ENCODE results near the gene NSDHL. TPM values are rescaled to one million over a fixed set of nuclear protein-coding genes. Genes with fewer than 3 reads are reported as not detected.
"Not testable (repeated sequence)": the region's sequence is repeated elsewhere in the genome, so short reads cannot be mapped to it uniquely, and the experiment has no call there.

The NSDHL gene
- total RNA-seq, 1 experiment from 2014 or later: 24.7 TPM

- DNase-seq: no peak
- H3K36me3 ChIP-seq: no peaks in the 10 kb centered on the region
These were observed 6.0 kb upstream of the NSDHL start for GRCh38 chrX:152824841-152825374.

GRCh38 chrX:152831391-152831790 lies 528 bp downstream of the NSDHL start:
- peak overlapping the region; percentile 35 for H3K27ac ChIP-seq

More at GRCh38 chrX:152824841-152825374, 6.0 kb upstream of the NSDHL start:
- Histone ChIP-seq H3K27me3 (no peaks in the 10 kb centered on the region), H3K27ac (no peak overlapping the region), H3K4me1 (no peaks in the 10 kb centered on the region), H3K4me3 (no peak overlapping the region), H3K9me3 (replicated peaks) (no peaks in the 10 kb centered on the region)

GRCh38 chrX:152832520-152832919 lies 1.7 kb downstream of the NSDHL start:
- DNase-seq: no peak
- no peaks in the 10 kb centered on the region for H3K27me3 ChIP-seq
- H3K27ac ChIP-seq: no peak overlapping the region
- H3K4me1 ChIP-seq: no peaks in the 10 kb centered on the region
- H3K9me3 ChIP-seq (replicated peaks): no peaks in the 10 kb centered on the region
- no peak overlapping the region for H3K4me3 ChIP-seq
- H3K36me3 ChIP-seq: no peaks in the 10 kb centered on the region

More at GRCh38 chrX:152831391-152831790, 528 bp downstream of the NSDHL start:
- H3K27me3 ChIP-seq: no peaks in the 10 kb centered on the region
- H3K9me3 ChIP-seq (replicated peaks): no peaks in the 10 kb centered on the region
- H3K36me3 ChIP-seq: no peaks in the 10 kb centered on the region
- H3K4me1 ChIP-seq: no peaks in the 10 kb centered on the region
- DNase-seq: no peak
- peak overlapping the region; percentile 65 for H3K4me3 ChIP-seq

GRCh38 chrX:152833378-152833777 lies 2.5 kb downstream of the NSDHL start:
- H3K4me3 ChIP-seq: no peak overlapping the region

GRCh38 chrX:152835470-152835869 lies 4.6 kb downstream of the NSDHL start:
- not testable (repeated sequence) for H3K36me3 ChIP-seq; H3K9me3 ChIP-seq (replicated peaks); H3K27ac ChIP-seq; H3K4me3 ChIP-seq; H3K27me3 ChIP-seq; H3K4me1 ChIP-seq; DNase-seq

More at GRCh38 chrX:152833378-152833777, 2.5 kb downstream of the NSDHL start:
- DNase-seq: no peak
- no peaks in the 10 kb centered on the region for H3K36me3 ChIP-seq
- no peaks in the 10 kb centered on the region for H3K27me3 ChIP-seq
- no peaks in the 10 kb centered on the region for H3K9me3 ChIP-seq (replicated peaks)
- no peaks in the 10 kb centered on the region for H3K4me1 ChIP-seq
- H3K27ac ChIP-seq: no peak overlapping the region

GRCh38 chrX:152842772-152843338 lies 12.0 kb downstream of the NSDHL start:
- Histone ChIP-seq H3K27ac (no peak overlapping the region), H3K9me3 (replicated peaks) (no peaks in the 10 kb centered on the region), H3K27me3 (no peaks in the 10 kb centered on the region), H3K4me3 (no peak overlapping the region), H3K4me1 (no peaks in the 10 kb centered on the region), H3K36me3 (no peaks in the 10 kb centered on the region)
- no peak for DNase-seq

- H3K27me3 ChIP-seq: no peaks in the 10 kb centered on the region
- no peaks in the 10 kb centered on the region for H3K36me3 ChIP-seq
- H3K4me3 ChIP-seq: no peak overlapping the region
- H3K4me1 ChIP-seq: no peaks in the 10 kb centered on the region
- no peak for DNase-seq
- no peaks in the 10 kb centered on the region for H3K9me3 ChIP-seq (replicated peaks)
- no peak overlapping the region for H3K27ac ChIP-seq
These were observed 13.0 kb downstream of the NSDHL start for GRCh38 chrX:152843852-152844251.

- no peaks in the 10 kb centered on the region for H3K27me3 ChIP-seq
- no peak overlapping the region for H3K4me3 ChIP-seq
- no peaks in the 10 kb centered on the region for H3K9me3 ChIP-seq (replicated peaks)
- no peaks in the 10 kb centered on the region for H3K36me3 ChIP-seq
- H3K27ac ChIP-seq: no peak overlapping the region
- no peak for DNase-seq
- no peaks in the 10 kb centered on the region for H3K4me1 ChIP-seq
These were observed 13.4 kb downstream of the NSDHL start for GRCh38 chrX:152844256-152844655.

- no peak overlapping the region for H3K4me3 ChIP-seq
- H3K27ac ChIP-seq: no peak overlapping the region
- H3K4me1 ChIP-seq: no peaks in the 10 kb centered on the region
- peak in 1 of 2 experiments; percentile 4 for DNase-seq
- no peaks in the 10 kb centered on the region for H3K36me3 ChIP-seq
- H3K9me3 ChIP-seq (replicated peaks): no peaks in the 10 kb centered on the region
- H3K27me3 ChIP-seq: no peaks in the 10 kb centered on the region
These were observed 14.9 kb downstream of the NSDHL start for GRCh38 chrX:152845618-152846240.

- Histone ChIP-seq H3K27ac (no peak overlapping the region), H3K4me1 (no peaks in the 10 kb centered on the region), H3K4me3 (no peak overlapping the region), H3K36me3 (no peaks in the 10 kb centered on the region), H3K9me3 (replicated peaks) (no peaks in the 10 kb centered on the region), H3K27me3 (no peaks in the 10 kb centered on the region)
- DNase-seq: no peak
These were observed 16.4 kb downstream of the NSDHL start for GRCh38 chrX:152847281-152847680.

- DNase-seq: no peak
- Histone ChIP-seq H3K27me3 (no peaks in the 10 kb centered on the region), H3K4me1 (no peaks in the 10 kb centered on the region), H3K9me3 (replicated peaks) (no peaks in the 10 kb centered on the region), H3K36me3 (no peaks in the 10 kb centered on the region), H3K27ac (no peak overlapping the region), H3K4me3 (no peak overlapping the region)
These were observed 19.6 kb downstream of the NSDHL start for GRCh38 chrX:152850465-152850864.

GRCh38 chrX:152853986-152854385 lies 23.1 kb downstream of the NSDHL start:
- Histone ChIP-seq H3K4me3 (no peak overlapping the region), H3K9me3 (replicated peaks) (no peaks in the 10 kb centered on the region), H3K27me3 (no peaks in the 10 kb centered on the region), H3K36me3 (no peaks in the 10 kb centered on the region), H3K27ac (no peak overlapping the region), H3K4me1 (no peaks in the 10 kb centered on the region)
- no peak for DNase-seq

- Histone ChIP-seq H3K27ac (no peak overlapping the region), H3K4me1 (no peaks in the 10 kb centered on the region), H3K9me3 (replicated peaks) (no peaks in the 10 kb centered on the region), H3K36me3 (no peaks in the 10 kb centered on the region), H3K4me3 (no peak overlapping the region), H3K27me3 (no peaks in the 10 kb centered on the region)
- DNase-seq: no peak
These were observed 30.3 kb downstream of the NSDHL start for GRCh38 chrX:152861116-152861515.

- no peaks in the 10 kb centered on the region for H3K36me3 ChIP-seq
- no peak overlapping the region for H3K4me3 ChIP-seq
- DNase-seq: no peak
- no peaks in the 10 kb centered on the region for H3K4me1 ChIP-seq
- H3K27me3 ChIP-seq: no peaks in the 10 kb centered on the region
- no peaks in the 10 kb centered on the region for H3K9me3 ChIP-seq (replicated peaks)
- H3K27ac ChIP-seq: no peak overlapping the region
These were observed 31.0 kb downstream of the NSDHL start for GRCh38 chrX:152861826-152862225.

- H3K4me3 ChIP-seq: no peak overlapping the region
- no peak for DNase-seq
- H3K27ac ChIP-seq: no peak overlapping the region
- no peaks in the 10 kb centered on the region for H3K9me3 ChIP-seq (replicated peaks)
- no peaks in the 10 kb centered on the region for H3K36me3 ChIP-seq
- no peaks in the 10 kb centered on the region for H3K27me3 ChIP-seq
- no peaks in the 10 kb centered on the region for H3K4me1 ChIP-seq
These were observed 34.5 kb downstream of the NSDHL start for GRCh38 chrX:152865232-152865920.

All from SJCRH30 (cell line).